ENCODE results near the gene WBP2NL.

WBP2NL gene

GRCh38 chr22:41964112-41964491 lies 34.5 kb upstream of the WBP2NL start:
- H3K27me3 ChIP-seq (ENCODE audit: insufficient read depth, poor library complexity, severe bottlenecking): no peaks in the 10 kb centered on the region
- no peak for DNase-seq (ENCODE audit: low read depth in 1 of 2, low spot score in 1 of 2)
- TF ChIP-seq REST (IDR thresholded peaks at IDR 0.05; ENCODE audit: insufficient replicate concordance, low read depth) (no peak), SPI1 (IDR thresholded peaks at IDR 0.05; ENCODE audit: borderline replicate concordance, low read depth) (no peak), GABPA (IDR thresholded peaks at IDR 0.05; ENCODE audit: low read depth) (no peak), CTCF (IDR thresholded peaks at IDR 0.05; ENCODE audit: insufficient read depth, low read length) (no peak), POLR2AphosphoS5 (IDR thresholded peaks at IDR 0.05; ENCODE audit: low read depth) (no peak)
- H3K27ac ChIP-seq (replicated peaks): no peak overlapping the region
- no peak overlapping the region for H3K4me3 ChIP-seq (replicated peaks; ENCODE audit: insufficient read depth, low read length)

- H3K27me3 ChIP-seq (ENCODE audit: insufficient read depth, poor library complexity, severe bottlenecking): no peaks in the 10 kb centered on the region
- no peak overlapping the region for H3K27ac ChIP-seq (replicated peaks)
- TF ChIP-seq SPI1 (IDR thresholded peaks at IDR 0.05; ENCODE audit: borderline replicate concordance, low read depth) (no peak), GABPA (IDR thresholded peaks at IDR 0.05; ENCODE audit: low read depth) (no peak), POLR2AphosphoS5 (IDR thresholded peaks at IDR 0.05; ENCODE audit: low read depth) (no peak), CTCF (IDR thresholded peaks at IDR 0.05; ENCODE audit: insufficient read depth, low read length) (no peak), REST (IDR thresholded peaks at IDR 0.05; ENCODE audit: insufficient replicate concordance, low read depth) (no peak)
- no peak for DNase-seq (ENCODE audit: low read depth in 1 of 2, low spot score in 1 of 2)
- no peak overlapping the region for H3K4me3 ChIP-seq (replicated peaks; ENCODE audit: insufficient read depth, low read length)
These were observed 32.4 kb upstream of the WBP2NL start for GRCh38 chr22:41966225-41966606.

- H3K27me3 ChIP-seq (ENCODE audit: insufficient read depth, poor library complexity, severe bottlenecking): no peaks in the 10 kb centered on the region
- H3K4me3 ChIP-seq (replicated peaks; ENCODE audit: insufficient read depth, low read length): no peak overlapping the region
- no peak overlapping the region for H3K27ac ChIP-seq (replicated peaks)
- peak; percentile 23 for TF ChIP-seq CTCF (IDR thresholded peaks at IDR 0.05; ENCODE audit: insufficient read depth, low read length)
- TF ChIP-seq POLR2AphosphoS5 (IDR thresholded peaks at IDR 0.05; ENCODE audit: low read depth): no peak
- DNase-seq (ENCODE audit: low read depth in 1 of 2, low spot score in 1 of 2): peak; percentile 70 to 74
These were observed 31.9 kb upstream of the WBP2NL start for GRCh38 chr22:41966607-41967240.

GRCh38 chr22:41968601-41969000 lies 30.0 kb upstream of the WBP2NL start:
- TF ChIP-seq CTCF (IDR thresholded peaks at IDR 0.05; ENCODE audit: insufficient read depth, low read length): no peak
- TF ChIP-seq POLR2AphosphoS5 (IDR thresholded peaks at IDR 0.05; ENCODE audit: low read depth): no peak
- TF ChIP-seq REST (IDR thresholded peaks at IDR 0.05; ENCODE audit: insufficient replicate concordance, low read depth): no peak
- TF ChIP-seq GABPA (IDR thresholded peaks at IDR 0.05; ENCODE audit: low read depth): no peak
- TF ChIP-seq SPI1 (IDR thresholded peaks at IDR 0.05; ENCODE audit: borderline replicate concordance, low read depth): no peak
- Histone ChIP-seq H3K27ac (replicated peaks) (no peak overlapping the region), H3K27me3 (ENCODE audit: insufficient read depth, poor library complexity, severe bottlenecking) (no peaks in the 10 kb centered on the region), H3K4me3 (replicated peaks; ENCODE audit: insufficient read depth, low read length) (no peak overlapping the region)
- DNase-seq (ENCODE audit: low read depth in 1 of 2, low spot score in 1 of 2): no peak
